Keratinocyte (primary cell): Measurements from ENCODE around the gene MARK1. TPM values are rescaled to one million over a fixed set of nuclear protein-coding genes. Genes with fewer than 3 reads are reported as not detected.

ENCODE experiments used
- DNase-seq: peaks from one replicate; pipeline ENCODE4 v3.0.0-alpha.2; 2011; ENCODE audit warnings: low read depth, missing footprints, low spot score
- FAIRE-seq: peaks from 2 replicates; lab custom pipeline; 2011; peaks lifted over from hg19 to GRCh38; lab: Jason Lieb, UNC
- H2AFZ ChIP-seq: 2 replicates; pipeline ENCODE4 v1.6.0; 2012; ENCODE audit warnings: low read length, control low read depth, inconsistent platforms; ENCODE audit not compliant: control insufficient read depth
- H3K27ac ChIP-seq: 2 replicates; pipeline ENCODE4 v1.5.1; 2011; ENCODE audit warnings: low read length; ENCODE audit not compliant: control insufficient read depth, insufficient read depth
- H3K27me3 ChIP-seq: 3 replicates; pipeline ENCODE4 v1.6.0; 2011; ENCODE audit warnings: low read length; ENCODE audit not compliant: control insufficient read depth, insufficient read depth; ENCODE audit errors: extremely low read depth
- H3K36me3 ChIP-seq, 2 experiments: 2 replicates in 1 of 2; 3 replicates in 1 of 2; pipeline ENCODE4 v1.5.1; 2011; ENCODE audit warnings: low read length in 2 of 2, mild to moderate bottlenecking in 1 of 2; ENCODE audit not compliant: control insufficient read depth in 2 of 2, insufficient read depth in 2 of 2; ENCODE audit errors: extremely low read depth in 1 of 2
- H3K4me1 ChIP-seq: 3 replicates; pipeline ENCODE4 v1.5.1; 2011; ENCODE audit warnings: low read length; ENCODE audit not compliant: control insufficient read depth, insufficient read depth; ENCODE audit errors: extremely low read depth
- H3K4me2 ChIP-seq: 3 replicates; pipeline ENCODE4 v1.6.0; 2011; ENCODE audit warnings: low read depth, low read length; ENCODE audit not compliant: control insufficient read depth, insufficient read depth; ENCODE audit errors: extremely low read depth
- H3K4me3 ChIP-seq, 3 experiments: fragments of 200-600 bp in 1 of 3; sonication (generic) in 1 of 3; 2 replicates in 2 of 3; 3 replicates in 1 of 3; pipeline ENCODE4 v1.5.1; 2011 to 2016; ENCODE audit warnings: low read length in 3 of 3, mild to moderate bottlenecking in 3 of 3, control low read depth in 2 of 3, inconsistent platforms in 1 of 3, low read depth in 1 of 3, mixed read lengths in 1 of 3, mixed run types in 1 of 3, moderate library complexity in 1 of 3; ENCODE audit not compliant: control insufficient read depth in 2 of 3, insufficient read depth in 2 of 3; ENCODE audit errors: extremely low read depth in 1 of 3
- H3K79me2 ChIP-seq: 2 replicates; pipeline ENCODE4 v1.6.0; 2012; ENCODE audit warnings: low read length; ENCODE audit not compliant: control insufficient read depth, insufficient read depth
- H3K9ac ChIP-seq: 3 replicates; pipeline ENCODE4 v1.6.0; 2011; ENCODE audit warnings: low read length; ENCODE audit not compliant: control insufficient read depth, insufficient read depth; ENCODE audit errors: extremely low read depth
- H3K9me1 ChIP-seq: 3 replicates; pipeline ENCODE4 v1.6.0; 2011; ENCODE audit warnings: low read length; ENCODE audit not compliant: control insufficient read depth, insufficient read depth; ENCODE audit errors: extremely low read depth
- H3K9me3 ChIP-seq: 2 replicates; pipeline ENCODE4 v1.5.1; 2012; ENCODE audit warnings: low read depth, low read length; ENCODE audit not compliant: control insufficient read depth
- H4K20me1 ChIP-seq: 3 replicates; pipeline ENCODE4 v1.6.0; 2011; ENCODE audit warnings: low read length; ENCODE audit not compliant: control insufficient read depth, insufficient read depth; ENCODE audit errors: extremely low read depth
- CTCF ChIP-seq, 3 experiments: IDR thresholded peaks in 1 of 3; conservative IDR thresholded peaks in 1 of 3; optimal IDR thresholded peaks in 1 of 3; 2 replicates in 2 of 3; 3 replicates in 1 of 3; pipeline versions ENCODE3 to v1.5.1; 2011; ENCODE audit warnings: low read length in 3 of 3, mild to moderate bottlenecking in 3 of 3, moderate library complexity in 2 of 3, control low read depth in 1 of 3, inconsistent platforms in 1 of 3; ENCODE audit not compliant: insufficient read depth in 2 of 3; ENCODE audit errors: extremely low read depth in 1 of 3
- EZH2 ChIP-seq: IDR thresholded peaks from one replicate; pipeline ENCODE4 v1.6.1; 2012; ENCODE audit warnings: inconsistent platforms, mild to moderate bottlenecking, low read length, moderate library complexity
- dilution Hi-C: fragments of 300-500 bp; cut with MboI; formaldehyde crosslinking; loops from one replicate; pipeline ENCODE4 v1.7.0; 2020; ENCODE audit warnings: low sequenced_read_pairs; ENCODE audit not compliant: extremely low pct_ligation_motif_present
- polyA plus RNA-seq, 5 experiments: library from polyadenylated mRNA; depleted of rRNA in 3 of 5; stranded (reverse) in 3 of 5; stranded (forward) in 1 of 5; unstranded in 1 of 5; fragments of >200 nt; gene quantifications; 1 replicate in 1 of 5; 2 replicates in 3 of 5; 3 replicates in 1 of 5; pipeline versions ENCODE4 v1.2.1 to v1.2.3, GENCODE V29; 2011 to 2012; ENCODE audit warnings: missing spikeins in 2 of 5, low read depth in 1 of 5, low replicate concordance in 1 of 5

The MARK1 gene
- polyA plus RNA-seq, 1 donor (not counting 4 experiments of a cell fraction or from before 2014, with no cell fraction given): 8.4 TPM

- H3K4me1 ChIP-seq: no peaks in the 10 kb centered on the region
- H3K9me1 ChIP-seq: no peaks in the 10 kb centered on the region
- FAIRE-seq (no peak), DNase-seq (no peak)
- peaks cover 6% of the 10 kb centered on the region for H3K27me3 ChIP-seq
- no peak overlapping the region for H3K4me2 ChIP-seq
- H2AFZ ChIP-seq: no peak overlapping the region
- H4K20me1 ChIP-seq: no peaks in the 10 kb centered on the region
- H3K4me3 ChIP-seq: no peak overlapping the region
- no peak overlapping the region for H3K27ac ChIP-seq
- H3K9ac ChIP-seq: no peak overlapping the region
- H3K9me3 ChIP-seq: no peaks in the 10 kb centered on the region
- no peaks in the 10 kb centered on the region for H3K36me3 ChIP-seq
- no peak for TF ChIP-seq EZH2
- no peak for TF ChIP-seq CTCF (optimal IDR thresholded peaks at IDR 0.05 in 1 of 3, IDR thresholded peaks at IDR 0.05 in 1 of 3, conservative IDR thresholded peaks at IDR 0.05 in 1 of 3; ENCODE audit: extremely low read depth in 1 of 3, insufficient read depth in 2 of 3, low read length in 3 of 3)
- no peaks in the 10 kb centered on the region for H3K79me2 ChIP-seq
- dilution Hi-C loops: no loop called here
These were observed 168.9 kb downstream of the MARK1 start for GRCh38 chr1:220696863-220697231.

GRCh38 chr1:220697326-220697725 is 169.4 kb downstream of the MARK1 start:
- Histone ChIP-seq H3K9me1 (no peaks in the 10 kb centered on the region), H3K4me1 (no peaks in the 10 kb centered on the region), H4K20me1 (no peaks in the 10 kb centered on the region), H3K27ac (no peak overlapping the region), H3K79me2 (no peaks in the 10 kb centered on the region), H3K4me3 (no peak overlapping the region), H3K27me3 (peaks cover 7% of the 10 kb centered on the region), H3K9ac (no peak overlapping the region), H3K4me2 (no peak overlapping the region), H3K36me3 (no peaks in the 10 kb centered on the region), H3K9me3 (no peaks in the 10 kb centered on the region), H2AFZ (no peak overlapping the region)
- no peak for TF ChIP-seq EZH2
- no peak for TF ChIP-seq CTCF (optimal IDR thresholded peaks at IDR 0.05 in 1 of 3, IDR thresholded peaks at IDR 0.05 in 1 of 3, conservative IDR thresholded peaks at IDR 0.05 in 1 of 3; ENCODE audit: extremely low read depth in 1 of 3, insufficient read depth in 2 of 3, low read length in 3 of 3)
- FAIRE-seq: no peak
- dilution Hi-C loops: no loop called here
- no peak for DNase-seq
